ENCODE results near the gene DRC7. TPM values are rescaled to one million over a fixed set of nuclear protein-coding genes. Genes with fewer than 3 reads are reported as not detected.
"Not testable (repeated sequence)": the region's sequence is repeated elsewhere in the genome, so short reads cannot be mapped to it uniquely, and the experiment has no call there.

Gene DRC7
- total RNA-seq, 2 experiments from 2014 or later = not detected

DNA sequence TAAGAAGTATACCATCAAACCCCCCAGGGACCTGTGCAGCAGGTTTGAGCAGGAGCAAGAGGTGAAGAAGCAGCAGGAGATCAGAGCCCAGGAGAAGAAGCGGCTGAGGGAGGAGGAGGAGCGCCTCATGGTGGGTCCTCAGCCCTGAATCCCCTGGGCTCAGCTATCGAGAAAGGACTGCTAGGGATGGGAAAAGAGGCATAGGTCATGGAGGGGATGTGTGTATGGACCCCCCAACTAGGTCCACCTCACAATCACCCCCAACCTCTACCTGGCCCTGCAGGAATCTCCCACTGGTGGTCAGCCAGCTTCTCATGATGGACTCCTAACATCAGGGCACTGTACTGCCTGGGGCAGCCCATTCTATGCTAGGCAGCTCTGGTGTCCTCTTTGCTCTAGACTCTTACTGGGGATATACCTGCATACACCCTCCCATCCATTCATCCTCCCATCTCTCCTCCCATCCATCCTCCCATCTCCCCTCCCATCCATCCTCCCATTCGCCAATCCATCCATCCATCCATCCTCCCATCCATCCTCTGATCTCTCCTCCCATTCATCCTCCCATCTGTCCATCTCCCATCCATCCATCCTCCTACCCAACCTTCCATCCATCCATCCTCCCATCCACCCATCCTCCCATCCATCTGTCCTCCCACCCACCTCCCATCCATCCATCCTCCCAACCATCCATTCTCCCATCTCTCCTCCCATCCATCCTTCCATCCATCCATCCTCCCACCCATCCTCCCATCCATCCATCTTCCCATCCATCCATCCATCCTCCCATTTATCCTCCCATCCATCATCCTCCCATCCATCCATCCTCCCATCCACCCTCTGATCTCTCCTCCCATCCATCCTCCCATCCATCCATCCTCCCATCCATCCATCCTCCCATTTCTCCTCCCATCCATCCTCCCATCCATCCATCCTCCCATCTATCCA is 10.6 kb downstream of the DRC7 start:
- no peaks in the 10 kb centered on the region for H3K36me3 Mint-ChIP-seq
- DNase-seq = no peak
- H3K9me3 Mint-ChIP-seq = no peaks in the 10 kb centered on the region
- no peak overlapping the region for H3K4me3 Mint-ChIP-seq
- peaks cover 4% of the 10 kb centered on the region for H3K4me1 Mint-ChIP-seq
- H3K27me3 Mint-ChIP-seq = no peaks in the 10 kb centered on the region
- no peak overlapping the region for H3K27ac Mint-ChIP-seq

DNA sequence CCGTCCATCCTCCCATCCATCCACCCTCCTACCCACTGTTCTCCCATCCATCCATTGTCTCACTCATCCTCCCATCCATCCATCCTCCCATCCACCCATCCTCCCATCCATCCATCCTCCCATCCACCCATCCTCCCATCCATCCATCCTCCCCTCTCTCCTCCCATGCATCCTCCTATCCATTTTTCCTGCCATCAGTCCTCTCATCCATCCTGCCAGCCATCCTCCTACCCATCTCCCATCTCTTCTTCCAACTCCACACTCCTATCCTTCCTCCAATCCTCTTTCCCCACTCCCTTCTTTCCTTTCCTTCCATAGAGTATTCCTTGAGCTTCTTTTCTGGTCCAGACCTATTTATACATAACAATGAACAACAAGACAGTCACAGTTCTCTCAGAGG is 12.1 kb downstream of the DRC7 start:
- no peak for DNase-seq
- Mint-ChIP-seq H3K4me1 (peaks cover 4% of the 10 kb centered on the region), H3K4me3 (no peak overlapping the region), H3K9me3 (no peaks in the 10 kb centered on the region), H3K36me3 (no peaks in the 10 kb centered on the region), H3K27ac (no peak overlapping the region), H3K27me3 (no peaks in the 10 kb centered on the region)

DNA sequence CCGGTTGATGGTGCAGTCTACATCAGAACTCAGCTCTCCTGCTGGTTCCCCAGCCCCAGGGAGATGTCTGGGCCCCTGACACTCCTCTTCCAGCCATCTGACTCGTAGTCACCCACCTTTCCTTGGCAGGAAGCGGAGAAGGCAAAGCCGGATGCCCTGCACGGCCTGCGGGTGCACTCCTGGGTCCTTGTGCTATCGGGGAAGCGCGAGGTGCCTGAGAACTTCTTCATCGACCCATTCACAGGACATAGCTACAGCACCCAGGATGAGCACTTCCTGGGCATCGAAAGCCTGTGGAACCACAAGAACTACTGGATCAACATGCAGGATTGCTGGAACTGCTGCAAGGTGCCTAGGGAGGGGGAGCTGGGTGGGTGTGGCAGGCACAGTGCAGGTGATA is 12.7 kb downstream of the DRC7 start:
- no peaks in the 10 kb centered on the region for H3K27me3 Mint-ChIP-seq
- H3K4me1 Mint-ChIP-seq = peaks cover 4% of the 10 kb centered on the region
- no peaks in the 10 kb centered on the region for H3K9me3 Mint-ChIP-seq
- DNase-seq = no peak
- no peak overlapping the region for H3K27ac Mint-ChIP-seq
- no peak overlapping the region for H3K4me3 Mint-ChIP-seq
- H3K36me3 Mint-ChIP-seq = no peaks in the 10 kb centered on the region

DNA sequence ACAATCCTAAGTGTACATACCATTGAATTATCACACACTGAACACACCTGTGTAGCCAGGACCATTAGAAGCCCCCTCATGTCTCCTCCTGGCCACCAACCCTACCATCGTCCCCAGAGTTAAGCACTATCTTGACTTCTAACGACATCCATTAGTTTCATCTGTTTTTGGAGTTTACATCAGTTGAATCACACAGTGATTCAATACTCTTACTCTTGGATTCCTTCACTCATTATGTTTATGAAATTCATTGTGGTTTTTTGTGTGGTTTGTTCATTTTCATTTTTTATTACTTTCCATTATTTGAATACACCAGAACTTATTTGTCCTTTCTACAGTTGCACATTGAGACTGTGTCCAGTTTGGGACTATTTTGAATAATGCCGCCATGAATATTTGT is 13.6 kb downstream of the DRC7 start:
- H3K27me3 Mint-ChIP-seq = no peaks in the 10 kb centered on the region
- DNase-seq = no peak

DNA sequence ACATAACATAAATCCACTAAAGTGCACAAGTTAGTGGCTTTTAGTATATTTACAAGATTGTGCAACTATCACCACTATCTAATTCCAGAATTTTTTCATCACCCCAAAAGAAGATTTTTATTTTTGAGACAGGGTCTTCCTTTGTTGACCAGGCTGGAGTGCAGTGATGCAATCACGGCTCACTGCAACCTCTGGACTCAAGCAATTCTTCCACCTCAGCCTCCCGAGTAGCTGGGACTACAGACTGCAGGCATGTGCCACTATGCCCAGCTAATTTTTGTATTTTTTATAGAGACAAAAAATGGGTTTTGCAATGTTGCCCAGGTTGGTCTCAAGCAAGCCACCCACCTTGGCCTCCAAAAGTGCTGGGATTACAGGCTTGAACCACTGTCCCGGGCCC is 15.1 kb downstream of the DRC7 start:
- H3K9me3 Mint-ChIP-seq = no peaks in the 10 kb centered on the region
- no peak overlapping the region for H3K4me3 Mint-ChIP-seq
- no peak for DNase-seq
- peaks cover 4% of the 10 kb centered on the region for H3K4me1 Mint-ChIP-seq
- H3K27me3 Mint-ChIP-seq = no peaks in the 10 kb centered on the region
- no peak overlapping the region for H3K27ac Mint-ChIP-seq
- H3K36me3 Mint-ChIP-seq = no peaks in the 10 kb centered on the region

More for the DNA sequence above, 13.6 kb downstream of the DRC7 start:
- no peak overlapping the region for H3K4me3 Mint-ChIP-seq
- H3K27ac Mint-ChIP-seq = no peak overlapping the region
- H3K9me3 Mint-ChIP-seq = no peaks in the 10 kb centered on the region
- peaks cover 4% of the 10 kb centered on the region for H3K4me1 Mint-ChIP-seq
- no peaks in the 10 kb centered on the region for H3K36me3 Mint-ChIP-seq

DNA sequence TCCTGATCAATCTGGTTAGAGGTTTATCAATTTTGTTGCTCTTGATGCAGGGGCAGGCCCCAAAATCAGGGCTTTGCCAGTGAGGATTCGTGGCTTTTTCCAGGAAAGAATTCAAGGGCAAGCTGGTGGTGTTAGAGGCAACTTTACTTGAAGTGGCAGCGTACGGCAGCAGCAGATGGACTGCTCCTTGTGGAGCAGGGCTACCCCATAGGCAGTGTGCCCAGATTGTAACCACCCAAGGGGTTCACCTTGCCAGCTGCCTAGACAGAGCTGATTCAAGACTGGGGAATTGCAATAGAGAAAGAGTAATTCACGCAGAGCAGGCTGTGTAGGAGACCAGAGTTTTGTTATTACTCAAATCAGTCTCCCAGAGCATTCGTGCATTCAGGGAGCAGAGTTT is 16.7 kb downstream of the DRC7 start:
- DNase-seq = no peak
- no peak overlapping the region for H3K4me3 Mint-ChIP-seq
- H3K36me3 Mint-ChIP-seq = no peaks in the 10 kb centered on the region
- no peaks in the 10 kb centered on the region for H3K27me3 Mint-ChIP-seq
- no peaks in the 10 kb centered on the region for H3K9me3 Mint-ChIP-seq
- no peak overlapping the region for H3K27ac Mint-ChIP-seq
- peaks cover 4% of the 10 kb centered on the region for H3K4me1 Mint-ChIP-seq

DNA sequence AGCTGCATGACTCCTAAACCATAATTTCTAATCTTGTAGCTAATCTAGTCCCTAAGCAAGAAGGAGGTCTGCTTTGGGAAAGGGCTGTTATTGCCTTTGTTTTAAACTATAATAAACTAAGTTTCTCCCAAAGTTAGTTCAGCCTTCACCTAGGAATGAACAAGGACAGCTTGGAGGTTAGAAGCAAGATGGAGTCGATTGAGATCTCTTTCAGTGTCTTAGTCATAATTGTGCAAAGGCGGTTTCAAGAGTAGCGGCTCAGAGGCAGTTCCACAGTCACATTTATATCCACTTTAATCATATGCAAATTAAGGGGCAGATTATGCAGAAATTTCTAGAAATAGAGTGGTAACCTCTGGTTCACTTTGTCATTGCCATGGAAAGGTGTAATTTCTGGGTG is 17.4 kb downstream of the DRC7 start:
- no peaks in the 10 kb centered on the region for H3K9me3 Mint-ChIP-seq
- peaks cover 4% of the 10 kb centered on the region for H3K4me1 Mint-ChIP-seq
- no peaks in the 10 kb centered on the region for H3K36me3 Mint-ChIP-seq
- no peaks in the 10 kb centered on the region for H3K27me3 Mint-ChIP-seq
- DNase-seq = no peak
- H3K27ac Mint-ChIP-seq = no peak overlapping the region
- H3K4me3 Mint-ChIP-seq = no peak overlapping the region

DNA sequence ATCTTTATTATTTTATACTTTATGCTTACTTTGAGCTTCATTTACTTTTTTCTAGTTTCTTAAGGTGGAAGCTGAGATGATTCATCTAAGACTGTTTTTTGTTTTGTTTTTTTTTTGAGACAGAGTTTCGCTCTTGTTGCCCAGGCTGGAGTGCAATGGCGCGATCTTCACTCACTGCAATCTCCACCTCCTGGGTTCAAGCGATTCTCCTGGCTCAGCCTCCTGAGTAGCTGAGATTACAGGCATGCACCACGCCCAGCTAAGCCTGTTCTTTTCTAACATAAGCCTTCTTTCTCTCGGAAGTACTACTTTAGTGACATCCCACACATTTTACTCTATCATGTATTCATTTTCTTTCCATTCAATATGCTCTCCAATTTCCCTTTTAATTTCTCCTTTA is 18.0 kb downstream of the DRC7 start:
- H3K9me3 Mint-ChIP-seq, H3K4me3 Mint-ChIP-seq, DNase-seq, H3K36me3 Mint-ChIP-seq, H3K27me3 Mint-ChIP-seq, H3K27ac Mint-ChIP-seq, H3K4me1 Mint-ChIP-seq: not testable (repeated sequence)

DNA sequence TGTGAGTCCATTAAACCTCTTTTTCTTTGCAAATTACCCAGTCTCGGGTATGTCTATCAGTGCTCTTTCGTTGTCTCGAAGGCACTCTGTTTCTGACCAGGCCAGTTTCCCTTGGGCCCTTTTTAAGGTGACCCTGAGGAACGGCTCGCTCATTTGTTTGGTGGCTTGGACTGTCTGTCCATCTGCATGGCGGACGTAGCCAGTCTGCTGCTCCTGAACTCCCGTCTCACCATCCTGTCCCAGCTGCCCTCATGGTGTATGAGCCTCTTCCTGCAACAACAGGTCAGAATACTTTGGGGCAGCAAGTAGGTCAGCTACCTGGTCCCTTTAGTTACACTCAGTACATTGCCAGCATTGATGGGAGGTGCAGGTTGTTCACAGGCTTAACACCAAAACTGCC is 19.0 kb downstream of the DRC7 start:
- H3K4me1 Mint-ChIP-seq = no peaks in the 10 kb centered on the region
- no peaks in the 10 kb centered on the region for H3K27me3 Mint-ChIP-seq
- H3K4me3 Mint-ChIP-seq = no peak overlapping the region
- DNase-seq = no peak
- H3K9me3 Mint-ChIP-seq = no peaks in the 10 kb centered on the region
- no peak overlapping the region for H3K27ac Mint-ChIP-seq
- no peaks in the 10 kb centered on the region for H3K36me3 Mint-ChIP-seq

DNA sequence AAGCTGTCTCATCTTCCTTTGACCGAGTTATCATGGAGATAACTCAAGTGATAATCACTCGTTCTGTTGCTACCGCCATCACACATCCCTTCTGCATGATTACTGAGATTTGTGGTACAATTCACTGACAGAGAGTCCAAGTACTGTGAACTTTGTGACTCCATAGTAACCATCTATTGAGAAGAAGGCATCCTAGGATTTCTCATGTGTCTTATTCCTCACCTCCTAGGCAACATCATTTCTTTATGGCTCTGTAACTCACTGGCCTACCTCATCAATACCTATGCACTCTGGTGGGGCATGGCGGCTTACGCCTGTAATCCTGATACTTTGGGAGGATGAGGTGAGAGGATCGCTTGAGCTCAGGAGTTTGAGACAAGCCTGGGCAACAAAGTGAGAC is 19.4 kb downstream of the DRC7 start:
- Mint-ChIP-seq H3K4me3 (no peak overlapping the region), H3K27me3 (no peaks in the 10 kb centered on the region), H3K27ac (no peak overlapping the region), H3K36me3 (no peaks in the 10 kb centered on the region), H3K4me1 (no peaks in the 10 kb centered on the region), H3K9me3 (no peaks in the 10 kb centered on the region)
- no peak for DNase-seq

DNA sequence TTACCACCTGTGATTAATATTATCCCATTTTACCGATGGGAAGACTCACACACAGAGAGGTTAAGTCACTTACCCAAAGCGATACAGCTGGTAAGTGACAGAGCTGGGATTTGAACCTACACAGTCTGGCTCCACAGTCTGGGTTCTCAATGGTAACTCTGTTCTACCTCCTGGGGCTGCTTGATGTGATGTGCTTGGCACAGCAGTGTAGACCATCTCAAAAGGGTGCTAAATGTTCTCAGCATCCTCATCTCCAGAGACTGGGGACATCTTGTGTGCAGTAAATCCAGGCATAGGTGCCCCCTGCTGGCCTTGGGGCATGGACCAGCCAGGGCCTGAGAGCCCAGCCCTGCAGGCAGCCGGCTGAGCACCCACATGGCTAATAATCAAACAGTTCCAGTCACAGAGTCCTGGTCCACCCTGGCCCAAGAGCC is 25.6 kb downstream of the DRC7 start:
- H3K27me3 Mint-ChIP-seq = peaks cover 6% of the 10 kb centered on the region

DNA sequence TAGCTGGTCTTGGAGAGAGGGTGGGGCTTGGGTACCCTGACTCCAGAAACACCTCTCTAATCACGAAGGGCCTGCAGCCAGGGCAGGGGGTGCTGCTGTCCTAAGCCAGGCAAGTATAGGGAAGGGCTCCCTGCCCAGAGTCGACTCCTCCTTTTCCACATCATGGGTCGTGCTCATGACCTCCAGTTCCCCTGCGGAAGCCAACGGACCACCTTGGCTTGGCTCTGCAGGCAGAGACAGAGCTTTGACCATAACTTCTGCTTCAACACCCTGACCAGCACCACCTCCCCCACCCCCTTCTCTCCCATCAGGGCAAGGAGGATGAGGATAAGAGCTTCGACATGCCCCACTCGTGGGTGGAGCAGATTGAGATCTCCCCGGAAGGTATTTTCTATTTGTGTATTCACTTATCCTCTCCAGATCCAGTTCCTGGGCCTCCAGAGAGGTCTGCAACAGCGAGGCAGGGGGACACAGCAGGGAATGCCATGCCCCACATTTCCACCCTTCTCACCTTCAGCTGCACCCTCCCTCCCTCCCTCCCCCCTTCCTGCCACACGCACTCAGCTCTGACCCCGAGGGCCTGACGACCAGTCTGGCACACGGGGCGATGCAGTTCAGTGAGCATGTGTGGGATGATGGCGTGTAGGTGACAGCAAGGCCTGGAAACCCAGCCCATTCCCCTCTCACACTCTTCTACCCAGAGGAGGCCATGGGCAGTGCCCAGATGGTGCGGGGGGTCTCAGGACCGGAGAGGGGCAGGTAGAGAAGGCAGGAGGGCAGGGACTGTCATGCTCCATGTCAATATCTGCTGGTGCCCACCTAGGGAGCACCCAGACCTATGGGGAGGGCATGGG is 27.0 kb downstream of the DRC7 start:
- no peaks in the 10 kb centered on the region for H3K36me3 Mint-ChIP-seq
- peaks cover 6% of the 10 kb centered on the region for H3K27me3 Mint-ChIP-seq
- H3K9me3 Mint-ChIP-seq = no peaks in the 10 kb centered on the region
- no peaks in the 10 kb centered on the region for H3K4me1 Mint-ChIP-seq
- no peak overlapping the region for H3K27ac Mint-ChIP-seq
- DNase-seq = no peak
- no peak overlapping the region for H3K4me3 Mint-ChIP-seq

More for the DNA sequence above, 25.6 kb downstream of the DRC7 start:
- H3K27ac Mint-ChIP-seq = no peak overlapping the region
- peak; percentile 54 for DNase-seq
- no peaks in the 10 kb centered on the region for H3K4me1 Mint-ChIP-seq
- H3K9me3 Mint-ChIP-seq = no peaks in the 10 kb centered on the region
- no peaks in the 10 kb centered on the region for H3K36me3 Mint-ChIP-seq
- no peak overlapping the region for H3K4me3 Mint-ChIP-seq

DNA sequence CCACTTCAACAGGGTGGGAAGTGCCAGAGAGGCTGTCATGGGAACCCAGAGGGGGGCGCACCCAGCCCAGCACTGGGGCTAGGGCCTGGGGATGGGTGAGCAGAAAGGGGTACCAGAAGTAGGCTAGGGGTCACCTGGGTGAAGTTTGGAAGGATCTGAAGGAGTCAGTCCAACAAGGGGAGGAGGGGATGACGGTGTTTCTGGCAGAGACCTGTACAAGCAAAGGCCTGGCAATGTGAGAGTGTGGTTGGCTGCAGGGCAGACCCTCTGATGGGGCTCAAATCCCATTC is 27.5 kb downstream of the DRC7 start:
- Mint-ChIP-seq H3K27me3 (peaks cover 6% of the 10 kb centered on the region), H3K9me3 (no peaks in the 10 kb centered on the region), H3K27ac (no peak overlapping the region), H3K4me3 (no peak overlapping the region), H3K36me3 (no peaks in the 10 kb centered on the region), H3K4me1 (no peaks in the 10 kb centered on the region)
- DNase-seq = no peak

DNA sequence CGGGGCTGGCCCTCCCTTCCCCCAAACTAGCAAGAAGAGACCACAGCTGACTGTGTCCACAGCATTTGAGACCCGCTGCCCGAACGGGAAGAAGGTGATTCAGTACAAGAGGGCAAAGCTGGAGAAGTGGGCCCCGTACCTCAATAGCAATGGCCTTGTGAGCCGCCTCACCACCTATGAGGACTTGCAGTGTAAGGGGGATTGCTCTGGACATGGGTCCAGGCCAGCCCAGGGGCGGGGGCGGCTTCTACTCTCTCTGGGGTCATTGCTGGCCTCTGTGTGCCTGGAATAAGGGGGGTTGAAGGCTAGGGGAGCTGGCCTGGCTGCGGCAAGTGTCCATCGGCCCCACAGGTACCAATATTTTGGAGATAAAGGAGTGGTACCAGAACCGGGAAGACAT is 28.0 kb downstream of the DRC7 start:
- Mint-ChIP-seq H3K36me3 (no peaks in the 10 kb centered on the region), H3K4me1 (no peaks in the 10 kb centered on the region), H3K4me3 (no peak overlapping the region), H3K27me3 (peaks cover 6% of the 10 kb centered on the region), H3K9me3 (no peaks in the 10 kb centered on the region), H3K27ac (no peak overlapping the region)
- DNase-seq = no peak

DNA sequence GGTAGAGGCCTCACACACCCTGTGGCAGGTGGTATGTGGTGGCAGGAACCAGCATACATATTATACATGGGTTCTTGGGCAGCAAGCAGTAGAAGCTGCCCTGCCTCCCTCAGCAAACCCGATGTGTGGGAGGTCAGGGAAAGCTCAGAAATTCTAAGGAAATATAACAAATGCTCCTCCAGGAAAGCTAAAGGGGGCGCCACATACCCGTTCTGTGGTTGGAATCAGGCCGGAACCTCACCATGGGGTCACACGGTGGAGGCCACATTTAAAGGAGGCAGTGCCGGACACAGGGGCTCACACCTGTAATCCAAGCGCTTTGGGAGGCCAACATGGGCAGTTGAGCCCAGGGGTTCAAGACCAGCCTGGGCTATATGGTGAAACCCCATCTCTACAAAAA is 28.6 kb downstream of the DRC7 start:
- no peak for DNase-seq
- no peaks in the 10 kb centered on the region for H3K4me1 Mint-ChIP-seq
- no peak overlapping the region for H3K27ac Mint-ChIP-seq
- H3K4me3 Mint-ChIP-seq = no peak overlapping the region
- no peaks in the 10 kb centered on the region for H3K36me3 Mint-ChIP-seq
- H3K27me3 Mint-ChIP-seq = peaks cover 6% of the 10 kb centered on the region
- H3K9me3 Mint-ChIP-seq = no peaks in the 10 kb centered on the region

DNA sequence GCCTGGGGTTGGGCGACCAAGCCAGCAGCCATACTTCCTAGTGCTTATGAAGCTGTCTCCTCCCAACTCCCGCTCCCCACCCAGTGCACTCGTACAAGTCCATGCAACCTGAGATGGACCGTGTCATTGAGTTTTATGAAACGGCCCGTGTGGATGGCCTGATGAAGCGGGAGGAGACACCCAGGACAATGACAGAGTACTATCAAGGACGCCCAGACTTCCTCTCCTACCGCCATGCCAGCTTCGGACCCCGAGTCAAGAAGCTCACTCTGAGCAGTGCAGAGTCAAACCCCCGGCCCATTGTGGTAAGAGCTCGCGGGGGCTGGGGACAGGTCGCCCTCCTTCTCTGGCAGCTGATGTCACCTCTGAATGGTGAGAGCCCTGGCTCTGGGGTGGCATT is 29.9 kb downstream of the DRC7 start:
- Mint-ChIP-seq H3K4me1 (no peaks in the 10 kb centered on the region), H3K4me3 (no peak overlapping the region), H3K27me3 (peaks cover 2% of the 10 kb centered on the region), H3K9me3 (no peaks in the 10 kb centered on the region), H3K27ac (no peak overlapping the region), H3K36me3 (no peaks in the 10 kb centered on the region)
- no peak for DNase-seq

All from activated naive CD8-positive, alpha-beta T cell treated with anti-CD3 and anti-CD28 coated beads for 36 hours (primary cell).